ENCODE results near the gene PTTG1.
A peak's percentile ranks its signal among the peaks of the same experiment; 100 is the strongest.

PTTG1 gene

DNA sequence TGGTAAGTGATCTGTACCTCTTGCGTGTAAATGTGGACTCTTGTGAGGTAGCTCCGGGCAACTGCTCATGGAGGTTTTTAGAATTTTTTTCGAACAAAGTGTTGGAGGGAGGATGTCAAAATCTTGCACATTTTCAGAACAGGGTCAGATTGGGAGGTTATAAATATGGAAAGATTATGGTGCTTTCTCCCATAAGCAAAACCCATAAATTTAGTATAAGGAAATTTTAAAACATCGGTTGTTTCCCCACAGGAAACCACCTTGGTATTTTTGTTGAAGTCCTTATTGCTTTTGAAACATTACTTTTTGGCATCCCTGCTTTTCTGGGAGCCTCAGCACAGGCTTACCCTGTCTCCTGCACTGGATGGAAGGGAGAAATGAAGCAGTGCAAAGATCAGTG is 33.9 kb downstream of the PTTG1 start:
- DNase-seq (ENCODE audit: low spot score), result no peak

- DNase-seq (ENCODE audit: low spot score), result no peak
These were observed 35.0 kb downstream of the PTTG1 start for GRCh38 chr5:160456480-160457177.

GRCh38 chr5:160457252-160457651 is 35.6 kb downstream of the PTTG1 start:
- DNase-seq (ENCODE audit: low spot score), result no peak

GRCh38 chr5:160458806-160459800 is 37.4 kb downstream of the PTTG1 start:
- no peak for DNase-seq (ENCODE audit: low spot score)

DNA sequence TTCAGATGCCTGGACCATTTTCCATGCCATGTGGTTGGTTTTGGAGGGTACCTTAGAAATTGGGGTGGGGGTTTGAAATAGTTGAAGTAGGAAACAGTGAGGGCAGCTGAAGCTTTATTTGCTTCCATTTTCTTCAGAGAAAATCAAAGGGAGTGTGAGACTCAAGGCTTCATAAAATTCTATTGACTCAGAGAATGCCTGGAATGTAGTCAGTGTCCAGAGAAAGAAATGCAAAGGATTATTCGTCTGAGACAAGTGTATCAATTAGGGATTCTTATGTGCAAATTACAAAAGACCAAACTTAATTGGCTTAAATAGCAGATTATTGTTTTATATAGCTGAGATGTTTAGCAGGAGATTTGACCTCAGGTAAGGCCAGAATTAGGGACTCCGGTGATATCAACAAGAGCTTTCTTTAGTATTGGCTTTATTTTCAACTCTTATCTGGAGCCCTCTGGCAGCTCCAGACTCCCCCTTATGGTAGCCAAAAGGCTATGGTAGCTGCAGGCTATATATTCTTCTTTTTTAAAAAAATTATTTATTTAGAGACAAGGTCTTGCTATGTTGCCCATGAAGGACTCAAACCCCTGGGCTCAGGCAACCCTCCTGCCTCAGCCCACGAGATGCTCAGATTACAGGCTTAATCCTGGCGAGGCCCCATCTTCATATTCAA is 38.9 kb downstream of the PTTG1 start:
- no peak for DNase-seq (ENCODE audit: low spot score)

DNA sequence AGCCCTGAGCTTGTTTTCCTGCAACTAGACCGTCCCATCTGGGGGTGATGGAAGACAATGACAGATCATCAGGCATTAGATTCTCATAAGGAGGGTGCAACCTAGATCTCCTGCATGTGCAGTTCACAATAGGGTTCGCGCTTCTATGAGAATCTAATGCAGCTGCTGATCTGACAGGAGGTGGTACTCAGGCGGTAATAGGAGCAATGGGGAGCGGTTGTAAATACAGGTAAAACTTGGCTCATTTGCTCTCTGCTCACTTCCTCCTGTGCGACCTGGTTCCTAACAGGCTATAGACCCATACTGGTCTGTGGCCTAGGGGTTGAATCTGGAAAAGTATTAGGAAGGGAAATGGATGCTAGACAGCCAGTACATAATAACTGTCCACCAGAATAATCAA is 39.7 kb downstream of the PTTG1 start:
- DNase-seq (ENCODE audit: low spot score), result no peak

- no peak for DNase-seq (ENCODE audit: low spot score)
These were observed 40.5 kb downstream of the PTTG1 start for GRCh38 chr5:160462167-160462566.

DNA sequence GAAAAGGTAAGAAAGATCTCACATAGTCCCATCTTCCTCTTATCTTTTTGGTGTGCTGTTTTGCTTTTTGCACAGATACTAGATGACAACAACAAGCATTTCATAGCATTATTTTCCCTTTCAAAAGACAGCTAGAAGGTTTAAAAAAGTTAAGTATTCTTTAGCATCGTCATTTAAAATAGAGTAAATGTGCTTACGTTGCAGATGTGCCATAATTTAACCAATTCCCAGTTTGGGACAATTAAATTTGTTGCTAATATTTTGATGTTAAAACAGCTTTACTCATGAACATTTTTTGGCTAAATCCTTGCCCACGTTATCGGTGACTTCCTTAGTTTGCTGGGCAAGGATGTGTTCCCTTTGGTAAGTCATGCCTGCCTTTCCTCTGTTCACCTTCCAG is 41.6 kb downstream of the PTTG1 start:
- no peak for DNase-seq (ENCODE audit: low spot score)

GRCh38 chr5:160463740-160464465 is 42.2 kb downstream of the PTTG1 start:
- no peak for DNase-seq (ENCODE audit: low spot score)

GRCh38 chr5:160464466-160464797 is 42.8 kb downstream of the PTTG1 start:
- no peak for DNase-seq (ENCODE audit: low spot score)

DNA sequence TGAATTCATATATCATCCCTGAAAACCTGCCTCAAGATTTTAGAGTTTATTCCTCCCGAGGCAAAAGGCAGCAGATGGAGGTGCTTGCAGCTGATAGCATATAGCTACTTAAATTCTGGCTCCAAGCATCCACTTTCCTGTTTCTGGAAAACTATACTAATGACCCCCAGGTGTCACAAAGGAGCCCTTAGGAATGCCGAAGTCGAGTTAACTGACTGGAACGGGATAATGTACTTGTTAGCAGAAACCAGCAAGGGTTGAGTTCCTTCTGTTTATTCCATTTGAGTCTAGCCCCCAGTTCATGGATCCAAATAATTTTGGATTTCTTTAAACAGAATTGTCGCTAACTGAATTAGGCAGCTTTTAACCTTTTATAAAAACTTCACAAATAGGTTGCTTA is 44.5 kb downstream of the PTTG1 start:
- no peak for DNase-seq (ENCODE audit: low spot score)

GRCh38 chr5:160466889-160467554 is 45.4 kb downstream of the PTTG1 start:
- no peak for DNase-seq (ENCODE audit: low spot score)

DNA sequence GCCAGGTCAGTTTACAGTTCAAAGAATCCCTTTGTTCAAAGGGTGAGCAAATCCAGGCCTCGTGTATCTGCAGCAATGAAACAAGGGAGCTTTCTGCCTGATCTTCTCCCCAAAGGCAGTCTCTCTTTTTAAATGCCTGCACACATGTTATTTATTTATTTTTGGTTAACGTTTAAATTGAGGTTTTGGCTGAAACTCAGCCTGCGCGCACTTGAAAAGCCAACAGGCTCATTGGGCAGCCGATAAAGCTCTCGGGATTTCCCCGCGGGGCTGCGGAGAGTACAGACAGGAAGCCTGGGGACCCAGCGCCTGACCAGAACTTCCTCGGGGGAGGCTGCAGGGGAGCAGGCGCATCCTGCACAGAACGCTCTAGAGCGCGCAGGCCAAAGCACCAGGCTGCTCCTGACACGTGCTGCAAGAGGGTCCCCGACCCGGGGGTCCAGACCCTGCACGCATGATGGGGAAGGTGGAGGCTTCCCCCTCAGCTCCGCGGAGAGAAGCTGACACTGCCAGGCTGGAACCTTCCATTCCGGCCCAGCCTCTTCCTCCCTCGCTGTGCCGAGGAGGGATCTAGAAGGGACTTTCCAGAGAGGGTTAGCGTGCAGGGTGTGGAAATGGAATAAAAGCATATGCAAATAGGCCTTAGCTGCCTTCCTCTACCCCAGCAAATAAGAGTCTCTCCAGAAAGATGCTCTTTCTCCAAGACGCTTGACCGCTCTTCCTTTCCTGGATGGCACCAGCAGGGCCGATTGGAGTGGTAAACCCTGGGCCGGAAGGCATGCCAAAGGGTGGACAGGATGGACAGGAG is 46.1 kb downstream of the PTTG1 start:
- peak; percentile 81 for DNase-seq (ENCODE audit: low spot score)

DNA sequence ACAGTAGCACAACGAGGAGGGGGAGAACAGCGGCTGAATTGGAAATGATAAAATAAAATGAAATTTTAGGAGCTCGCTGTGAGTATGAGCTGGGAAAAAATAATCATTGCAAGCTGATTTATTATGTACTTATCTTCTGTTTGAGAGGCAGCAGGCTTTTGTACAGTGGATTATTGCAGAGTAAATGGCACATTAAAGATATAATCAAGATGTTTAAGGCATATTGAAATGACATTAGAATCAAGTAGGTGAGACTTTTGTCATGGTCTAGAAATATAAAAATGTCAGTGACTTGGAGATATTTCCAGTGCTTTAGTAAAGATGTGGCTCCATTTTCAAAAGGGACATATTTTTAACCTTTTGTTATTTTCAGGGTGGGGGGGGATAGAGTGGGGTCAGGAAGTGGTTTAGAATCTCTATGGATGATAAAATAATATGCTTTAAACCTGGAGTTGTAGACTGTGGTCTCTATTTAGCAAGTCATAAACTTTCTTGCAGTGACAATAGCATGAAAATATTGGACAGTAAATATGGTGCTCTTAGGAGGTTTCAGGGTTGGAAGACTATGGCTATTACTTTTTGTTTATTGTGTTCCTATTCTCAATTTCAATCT is 46.8 kb downstream of the PTTG1 start:
- DNase-seq (ENCODE audit: low spot score), result no peak

GRCh38 chr5:160469156-160470144 is 47.8 kb downstream of the PTTG1 start:
- no peak for DNase-seq (ENCODE audit: low spot score)

GRCh38 chr5:160470437-160471361 is 49.0 kb downstream of the PTTG1 start:
- DNase-seq (ENCODE audit: low spot score), result peak; percentile 24

GRCh38 chr5:160471761-160472160 is 50.1 kb downstream of the PTTG1 start:
- no peak for DNase-seq (ENCODE audit: low spot score)

GRCh38 chr5:160472482-160472881 is 50.8 kb downstream of the PTTG1 start:
- no peak for DNase-seq (ENCODE audit: low spot score)

Data from CD4-positive, alpha-beta T cell treated with Interleukin-6 at 100 ng/mL for 8 hours (primary cell).